Esophagus muscularis mucosa (tissue), 4 donors: ENCODE measurements around the gene FXYD3. TPM values are rescaled to one million over a fixed set of nuclear protein-coding genes. Genes with fewer than 3 reads are reported as not detected.

ENCODE experiments used
- DNase-seq: peaks from one replicate; pipeline ENCODE4 v3.0.0-alpha.2; 2017; ENCODE audit errors: extremely low spot score
- H3K27ac ChIP-seq, 4 donors: fragments of 200-600 bp; sonication (generic); replicated peaks in 1 of 4; 1 replicate in 3 of 4; 2 replicates in 1 of 4; pipeline ENCODE4 v1.5.1; 2016 to 2019; ENCODE audit warnings: mild to moderate bottlenecking in 1 of 4
- H3K27me3 ChIP-seq, 4 donors: fragments of 200-600 bp; sonication (generic); one replicate each; pipeline versions ENCODE4 v1.5.1 to v1.6.0; 2016 to 2019
- H3K36me3 ChIP-seq, 4 donors: fragments of 200-600 bp; sonication (generic); one replicate each; pipeline ENCODE4 v1.5.1; 2016 to 2019
- H3K4me1 ChIP-seq, 4 donors: fragments of 200-600 bp; sonication (generic); one replicate each; pipeline ENCODE4 v1.5.1; 2016 to 2019
- H3K4me3 ChIP-seq, 4 donors: fragments of 200-600 bp; sonication (generic); 1 replicate in 2 of 4; 2 replicates in 2 of 4; pipeline ENCODE4 v1.5.1; 2016 to 2019; ENCODE audit warnings: mild to moderate bottlenecking in 4 of 4, moderate library complexity in 1 of 4
- H3K9me3 ChIP-seq, 4 donors: fragments of 200-600 bp; sonication (generic); 1 replicate in 3 of 4; 2 replicates in 1 of 4; pipeline ENCODE4 v1.5.1; 2016 to 2019
- CTCF ChIP-seq, 3 experiments: fragments of 200-600 bp in 2 of 3; fragments of 450-650 bp in 1 of 3; sonication (generic) in 2 of 3; IDR thresholded peaks; one replicate each; pipeline ENCODE4 v1.5.1; 2017 to 2019; ENCODE audit warnings: antibody characterized with exemption in 3 of 3, mild to moderate bottlenecking in 2 of 3, moderate library complexity in 1 of 3
- EP300 ChIP-seq: sonication (generic); formaldehyde crosslinking; IDR thresholded peaks from one replicate; pipeline ENCODE4 v1.6.1; 2017; ENCODE audit warnings: antibody characterized with exemption
- POLR2A ChIP-seq: fragments of 450-650 bp; IDR thresholded peaks from one replicate; pipeline ENCODE4 v1.6.1; 2017; ENCODE audit warnings: antibody characterized with exemption, moderate library complexity, mild to moderate bottlenecking, low read depth
- POLR2AphosphoS5 ChIP-seq, 2 donors: sonication (generic); formaldehyde crosslinking; IDR thresholded peaks; one replicate each; pipeline ENCODE4 v1.6.1; 2017; ENCODE audit warnings: antibody characterized with exemption in 2 of 2
- WGBS: methylation state at CpG from one replicate; pipeline ENCODE4 v1.1.5; 2018; 5-methylcytosine and 5-hydroxymethylcytosine counted together
- intact Hi-C: fragments of 100-400 bp; cut with DNase I; formaldehyde crosslinking; loops from one replicate; pipeline ENCODE4 v1.15.1; 2023
- total RNA-seq, 4 donors: library from RNA; depleted of rRNA; stranded (reverse); fragments of >200 nt; gene quantifications; one replicate each; pipeline versions ENCODE4 v1.1.0 to v1.2.1, GENCODE V29; 2016

Gene FXYD3
- total RNA-seq, 4 donors from 2014 or later = 0.83 to 3.8 (median 3.1) TPM

DNA sequence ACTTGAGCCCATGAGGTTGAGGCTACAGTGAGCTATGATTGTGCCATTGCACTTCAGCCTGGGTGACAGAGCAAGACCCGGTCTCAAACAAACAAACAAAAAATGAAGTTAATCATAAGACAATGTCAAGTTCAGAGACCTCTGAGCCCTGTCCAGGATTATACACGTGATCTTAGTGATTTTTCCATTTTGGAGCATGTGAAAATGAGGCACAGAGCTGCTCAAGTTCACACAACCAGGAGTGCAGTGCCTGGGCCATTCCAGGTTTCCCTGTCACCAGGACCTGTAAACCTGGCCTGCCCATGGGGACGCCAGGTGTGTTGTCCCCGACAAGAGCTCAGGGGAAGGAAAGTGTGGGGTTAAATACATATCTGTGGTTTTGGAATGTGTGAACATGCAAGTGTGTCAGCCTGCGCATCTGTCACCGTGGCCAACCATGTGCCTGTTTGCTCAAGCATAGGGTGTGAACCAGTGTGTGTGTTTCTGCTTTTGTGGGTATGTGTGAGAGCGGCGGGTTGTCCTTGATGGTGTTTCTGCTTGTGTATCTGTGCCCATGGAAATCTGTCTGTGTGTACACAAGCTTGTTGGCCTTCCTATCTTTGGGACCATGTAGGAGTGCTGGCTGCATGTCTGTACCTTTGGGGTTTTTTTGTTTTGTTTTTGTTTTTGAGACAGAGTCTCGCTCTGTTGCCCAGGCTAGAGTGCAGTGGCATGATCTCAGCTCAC, 21.5 kb downstream of the FXYD3 start:
- no peak for TF ChIP-seq POLR2AphosphoS5 (IDR thresholded peaks at IDR 0.05)
- no peak for TF ChIP-seq POLR2A
- TF ChIP-seq CTCF (IDR thresholded peaks at IDR 0.05) = no peak
- TF ChIP-seq EP300 = no peak
- WGBS = 67% methylated on average over 8 of the region's 9 CpGs
- Histone ChIP-seq H3K36me3 (no peaks in the 10 kb centered on the region), H3K9me3 (peaks cover 0 to 4% (median 0%) of the 10 kb centered on the region in 4 donors), H3K4me1 (peaks cover 37 to 71% (median 55%) of the 10 kb centered on the region in 4 donors), H3K27ac (peak overlapping the region; percentile 66 to 87 (median 84)), H3K4me3 (no peak overlapping the region), H3K27me3 (peaks cover 0 to 42% (median 5%) of the 10 kb centered on the region in 4 donors)
- no peak for DNase-seq
- intact Hi-C loops = no loop called here

DNA sequence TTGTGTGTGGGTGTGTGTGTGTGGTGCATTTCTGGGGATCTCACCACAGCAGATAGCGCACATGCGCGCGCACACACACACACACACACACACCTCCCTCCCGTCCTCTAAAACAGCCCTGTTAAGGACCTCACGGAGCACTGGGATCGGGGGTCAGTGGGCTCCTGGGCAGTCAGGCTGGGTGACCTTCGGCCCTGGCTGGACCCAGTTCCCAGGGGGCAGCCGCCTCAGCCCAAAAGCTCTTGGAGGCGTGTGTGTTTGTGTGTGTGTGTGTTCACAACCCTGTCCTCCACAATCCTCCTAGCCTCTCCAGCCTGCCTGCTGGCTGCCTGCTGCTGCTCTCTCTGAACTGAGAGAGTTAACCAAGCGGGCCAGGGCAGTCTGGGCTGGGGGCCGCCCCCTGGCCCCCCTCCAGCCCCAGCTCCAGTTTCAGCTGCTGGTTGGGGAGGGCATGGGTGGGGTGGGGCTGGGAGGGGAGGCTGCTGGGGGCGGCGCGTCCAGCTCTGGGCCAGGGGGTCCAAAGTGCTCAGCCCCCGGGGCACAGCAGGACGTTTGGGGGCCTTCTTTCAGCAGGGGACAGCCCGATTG, 22.8 kb downstream of the FXYD3 start, which contains the start of gene FXYD1:
FXYD1 (plus strand) TSS at position 520 of the 588 bp plus-strand sequence. CDS start 1,256 bp downstream, outside the sequence.
- Histone ChIP-seq H3K27me3 (peaks cover 0 to 54% (median 15%) of the 10 kb centered on the region in 4 donors), H3K27ac (peak within 1 kb of the TSS; percentile 82 to 87 (median 85)), H3K4me3 (peak within 1 kb of the TSS; percentile 43 to 62 (median 51)), H3K4me1 (peaks cover 37 to 83% (median 67%) of the 10 kb centered on the region in 4 donors), H3K9me3 (peaks cover 0 to 4% (median 0%) of the 10 kb centered on the region in 4 donors), H3K36me3 (no peaks in the 10 kb centered on the region)
- no peak for DNase-seq
- 23% methylated on average over 10 of the region's 18 CpGs for WGBS
- no peak for TF ChIP-seq EP300
- no peak for TF ChIP-seq POLR2AphosphoS5 (IDR thresholded peaks at IDR 0.05)
- no peak for TF ChIP-seq POLR2A
- TF ChIP-seq CTCF (IDR thresholded peaks at IDR 0.05) = no peak
- intact Hi-C loops = no loop called here

DNA sequence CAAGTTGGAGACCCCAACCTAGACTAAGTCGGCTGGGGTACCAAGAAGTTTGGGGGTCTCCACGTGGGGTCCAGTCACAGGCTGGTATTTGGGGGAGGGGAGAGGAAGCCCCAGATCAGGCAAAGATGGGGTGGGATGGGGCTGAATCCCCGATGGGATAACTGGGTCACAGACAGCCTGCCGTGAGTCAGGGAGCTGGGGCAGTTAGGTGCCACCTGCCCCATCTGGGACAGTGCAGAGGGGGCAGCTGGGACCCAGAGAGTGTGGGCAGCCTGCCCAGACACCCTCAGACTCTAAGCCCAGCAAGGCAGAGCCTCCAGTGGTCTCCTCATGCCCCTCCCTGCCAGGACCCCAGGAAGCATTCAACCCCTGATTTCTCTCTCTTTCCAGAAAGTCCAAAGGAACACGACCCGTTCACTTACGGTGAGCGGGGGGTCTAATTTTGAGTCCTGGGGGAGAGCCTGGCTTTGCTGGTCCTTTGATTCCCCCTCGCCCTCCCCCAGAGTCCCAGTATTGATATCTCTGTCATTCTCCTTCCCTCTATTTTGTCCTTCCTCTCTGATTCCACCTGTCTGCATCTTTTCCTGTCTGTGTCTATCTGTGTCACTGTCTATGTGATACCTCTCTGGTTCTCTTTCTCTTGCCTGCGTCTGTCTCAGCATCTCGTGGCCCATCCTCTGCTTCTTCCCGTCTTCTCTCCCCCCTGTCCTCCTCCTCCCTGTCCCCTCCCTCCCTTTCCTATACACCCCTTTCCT, 24.8 kb downstream of the FXYD3 start:
- intact Hi-C loops = loop anchor here (5.0 kb wide), 2 partner anchors 73 to 127 kb away; partner anchors contain the start of gene USF2

More for the DNA sequence above, 24.8 kb downstream of the FXYD3 start:
- DNase-seq = no peak
- WGBS = 50% methylated on average over 12 of the region's 12 CpGs
- peak overlapping the region; percentile 82 to 87 (median 85) for H3K27ac ChIP-seq
- peak overlapping the region; percentile 43 to 62 (median 51) for H3K4me3 ChIP-seq
- H3K36me3 ChIP-seq = no peaks in the 10 kb centered on the region
- H3K27me3 ChIP-seq = peaks cover 0 to 66% (median 16%) of the 10 kb centered on the region in 4 donors
- H3K4me1 ChIP-seq = peaks cover 32 to 78% (median 64%) of the 10 kb centered on the region in 4 donors
- TF ChIP-seq CTCF (IDR thresholded peaks at IDR 0.05) (no peak), POLR2AphosphoS5 (IDR thresholded peaks at IDR 0.05) (no peak), POLR2A (no peak), EP300 (no peak)
- peaks cover 0 to 4% (median 0%) of the 10 kb centered on the region in 4 donors for H3K9me3 ChIP-seq
